Measurements from ENCODE around the gene RSRC1. TPM values are rescaled to one million over a fixed set of nuclear protein-coding genes. Genes with fewer than 3 reads are reported as not detected.

Gene RSRC1
- total and polyA plus RNA-seq, 2 of the 13 experiments (the other 11 are each of a cell fraction or from before 2014, with no cell fraction given), result 4.9 to 63.0 TPM

DNA sequence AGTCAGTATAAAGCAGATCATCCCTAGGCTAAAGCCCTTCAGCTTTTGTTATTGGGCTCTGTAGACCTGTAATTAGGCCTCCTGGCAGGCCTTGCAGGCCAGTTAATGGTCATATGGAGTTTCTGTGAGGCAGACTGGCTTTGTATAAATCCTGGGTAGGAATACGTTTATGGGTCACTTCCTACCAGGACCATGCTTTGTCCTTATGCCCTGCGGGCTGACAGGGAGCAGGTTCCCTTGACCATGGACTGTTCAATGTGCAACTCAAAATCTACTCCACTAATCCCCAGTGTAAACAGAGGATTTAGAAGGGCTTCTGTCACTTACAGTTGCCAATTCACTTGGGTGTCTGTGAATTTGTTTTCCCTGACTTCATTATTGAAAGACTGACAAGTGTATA, 258.4 kb downstream of the RSRC1 start (continued):
- no peak for TF ChIP-seq KIAA2018 (CRISPR knock-in tag; IDR thresholded peaks at IDR 0.05; ENCODE audit: borderline replicate concordance)
- TF ChIP-seq MED13 (CRISPR knock-in tag; IDR thresholded peaks at IDR 0.05), result no peak
- no peak for TF ChIP-seq NONO (IDR thresholded peaks at IDR 0.05)
- peak; percentile 55; the same call in 1 of the 2 replicates for TF ChIP-seq NONO (CRISPR knock-in tag; conservative IDR thresholded peaks at IDR 0.05)
- TF ChIP-seq ARNT (IDR thresholded peaks at IDR 0.05), result no peak
- TF ChIP-seq RXRB (CRISPR knock-in tag; IDR thresholded peaks at IDR 0.05; ENCODE audit: borderline replicate concordance), result peak; percentile 86
- TF ChIP-seq ZKSCAN8 (CRISPR knock-in tag; IDR thresholded peaks at IDR 0.05; ENCODE audit: borderline replicate concordance), result peak; percentile 78; the same call in 1 of the 2 replicates
- TF ChIP-seq ZFY (CRISPR knock-in tag; IDR thresholded peaks at IDR 0.05), result peak; percentile 66
- TF ChIP-seq, protein P1, sequence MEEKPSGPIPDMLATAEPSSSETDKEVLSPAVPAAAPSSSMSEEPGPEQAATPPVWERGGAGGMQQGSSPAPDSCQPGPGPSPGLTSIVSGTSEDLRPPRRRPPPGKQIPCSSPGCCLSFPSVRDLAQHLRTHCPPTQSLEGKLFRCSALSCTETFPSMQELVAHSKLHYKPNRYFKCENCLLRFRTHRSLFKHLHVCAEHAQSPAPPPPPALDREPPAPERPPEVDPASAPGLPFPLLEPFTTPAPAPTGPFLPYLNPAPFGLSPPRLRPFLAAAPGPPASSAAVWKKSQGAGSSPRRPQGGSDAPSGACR (CRISPR knock-in tag; IDR thresholded peaks at IDR 0.05), result no peak
- TF ChIP-seq IRF2 (CRISPR knock-in tag; IDR thresholded peaks at IDR 0.05), result peak; percentile 76
- TF ChIP-seq CREM (IDR thresholded peaks at IDR 0.05), result peak; percentile 72
- no peak for TF ChIP-seq CREM (CRISPR knock-in tag; IDR thresholded peaks at IDR 0.05)
- TF ChIP-seq ATF1 (CRISPR knock-in tag; IDR thresholded peaks at IDR 0.05), result no peak
- TF ChIP-seq ZBTB42 (CRISPR knock-in tag; IDR thresholded peaks at IDR 0.05), result no peak
- 0 out of 2 replicates have a peak, but pooled peaks have one; percentile 14 for TF ChIP-seq SIX4 (CRISPR knock-in tag; IDR thresholded peaks at IDR 0.05)
- TF ChIP-seq ZSCAN22 (CRISPR knock-in tag; IDR thresholded peaks at IDR 0.05), result no peak
- peak; percentile 55; the same call in 1 of the 2 replicates for TF ChIP-seq YEATS2 (CRISPR knock-in tag; IDR thresholded peaks at IDR 0.05; ENCODE audit: borderline replicate concordance)
- TF ChIP-seq CHD2 (IDR thresholded peaks at IDR 0.05; ENCODE audit: low read depth, low read length), result no peak
- peak; percentile 95 for TF ChIP-seq DPF2 (CRISPR knock-in tag; IDR thresholded peaks at IDR 0.05; ENCODE audit: borderline replicate concordance, low read depth)
- no peak for TF ChIP-seq SYNCRIP (IDR thresholded peaks at IDR 0.05; ENCODE audit: insufficient read depth, low read depth, low read length)
- TF ChIP-seq HOMEZ (CRISPR knock-in tag; IDR thresholded peaks at IDR 0.05; ENCODE audit: low read depth), result peak; percentile 96
- TF ChIP-seq BCL3 (CRISPR knock-in tag; IDR thresholded peaks at IDR 0.05), result no peak

All from HepG2 (cell line).